Astrocyte of the cerebellum (primary cell): ENCODE results near the gene MYRIP.
"Not testable (repeated sequence)": the region's sequence is repeated elsewhere in the genome, so short reads cannot be mapped to it uniquely, and the experiment has no call there.

ENCODE experiments used
- DNase-seq: peaks from one replicate; pipeline ENCODE4 v3.0.0-alpha.2; 2011; ENCODE audit warnings: low read depth
- H3K4me3 ChIP-seq: 2 replicates; pipeline ENCODE4 v1.5.1; 2011; ENCODE audit warnings: mild to moderate bottlenecking, low read depth, low read length, moderate library complexity
- CTCF ChIP-seq: IDR thresholded peaks from 2 replicates; pipeline ENCODE4 v1.5.1; 2012; ENCODE audit warnings: low read length, low read depth, moderate library complexity, mild to moderate bottlenecking; ENCODE audit errors: missing control alignments
- in situ Hi-C: cut with HindIII; loops from 2 replicates; pipeline ENCODE4 v1.10.0; 2017; ENCODE audit warnings: low sequenced_read_pairs

Gene MYRIP

GRCh38 chr3:39788128-39788883 lies 21.1 kb upstream of the MYRIP start:
- TF ChIP-seq CTCF = no peak
- in situ Hi-C loops = no loop called here
- no peak for DNase-seq
- H3K4me3 ChIP-seq = no peak overlapping the region

- H3K4me3 ChIP-seq = no peak overlapping the region
- no peak for DNase-seq
- TF ChIP-seq CTCF = no peak
- in situ Hi-C loops = no loop called here
These were observed 17.8 kb upstream of the MYRIP start for GRCh38 chr3:39791603-39792002.

GRCh38 chr3:39794880-39795279 lies 14.5 kb upstream of the MYRIP start:
- TF ChIP-seq CTCF = no peak
- in situ Hi-C loops = no loop called here
- no peak for DNase-seq
- no peak overlapping the region for H3K4me3 ChIP-seq

GRCh38 chr3:39801216-39801615 lies 8.2 kb upstream of the MYRIP start:
- DNase-seq = no peak
- TF ChIP-seq CTCF = no peak
- in situ Hi-C loops = no loop called here
- H3K4me3 ChIP-seq = no peak overlapping the region

- DNase-seq, in situ Hi-C loops, H3K4me3 ChIP-seq: not testable (repeated sequence)
These were observed 6.9 kb upstream of the MYRIP start for GRCh38 chr3:39802486-39802885.

- DNase-seq = no peak
- TF ChIP-seq CTCF = no peak
- in situ Hi-C loops = no loop called here
- H3K4me3 ChIP-seq = no peak overlapping the region
These were observed 5.5 kb upstream of the MYRIP start for GRCh38 chr3:39803956-39804355.

GRCh38 chr3:39804951-39805350 lies 4.5 kb upstream of the MYRIP start:
- no peak for DNase-seq
- H3K4me3 ChIP-seq = no peak overlapping the region
- no peak for TF ChIP-seq CTCF
- in situ Hi-C loops = no loop called here
